Adrenal gland (tissue), 5 donors: Measurements from ENCODE around the gene SLC16A1.

Source experiments
- CTCF ChIP-seq, 6 experiments: fragments of 450-650 bp in 4 of 6; fragments of 200-600 bp in 2 of 6; sonication (generic) in 1 of 6; IDR thresholded peaks; 1 replicate in 5 of 6; 2 replicates in 1 of 6; pipeline versions ENCODE4 v1.5.1 to v1.8.0; 2016 to 2021; ENCODE audit warnings: antibody characterized with exemption in 6 of 6, mild to moderate bottlenecking in 2 of 6, moderate library complexity in 1 of 6
- POLR2A ChIP-seq, 2 donors: fragments of 450-650 bp; IDR thresholded peaks; one replicate each; pipeline ENCODE4 v1.6.1; 2017; ENCODE audit warnings: antibody characterized with exemption in 2 of 2, mild to moderate bottlenecking in 2 of 2, moderate library complexity in 1 of 2
- donor health status: DM: no; HTN: no; CAD: no.

DNA sequence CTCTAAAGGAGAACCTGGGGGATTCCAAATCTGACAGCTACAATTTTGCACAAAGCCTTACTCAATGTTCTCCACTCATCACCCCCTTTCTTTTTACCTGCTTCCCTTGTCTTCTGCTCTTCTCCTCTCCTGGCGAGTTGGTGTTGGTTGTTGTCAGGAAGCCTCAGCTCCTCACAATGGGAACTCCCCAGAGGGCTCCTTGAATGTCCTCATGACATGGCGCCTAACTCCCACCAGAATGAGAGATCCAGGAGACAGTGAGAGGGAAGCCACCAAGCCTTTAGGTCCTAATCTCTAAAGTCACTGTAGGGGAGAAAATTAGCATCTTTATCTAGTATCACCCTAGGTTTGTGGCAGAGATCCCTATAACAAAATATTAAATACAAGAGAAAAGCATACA lies 87.8 kb downstream of the SLC16A1 start:
- TF ChIP-seq POLR2A (IDR thresholded peaks at IDR 0.05) (no peak), CTCF (IDR thresholded peaks at IDR 0.05) (no peak)
